ENCODE data around the gene ASB7.

ASB7 gene

DNA sequence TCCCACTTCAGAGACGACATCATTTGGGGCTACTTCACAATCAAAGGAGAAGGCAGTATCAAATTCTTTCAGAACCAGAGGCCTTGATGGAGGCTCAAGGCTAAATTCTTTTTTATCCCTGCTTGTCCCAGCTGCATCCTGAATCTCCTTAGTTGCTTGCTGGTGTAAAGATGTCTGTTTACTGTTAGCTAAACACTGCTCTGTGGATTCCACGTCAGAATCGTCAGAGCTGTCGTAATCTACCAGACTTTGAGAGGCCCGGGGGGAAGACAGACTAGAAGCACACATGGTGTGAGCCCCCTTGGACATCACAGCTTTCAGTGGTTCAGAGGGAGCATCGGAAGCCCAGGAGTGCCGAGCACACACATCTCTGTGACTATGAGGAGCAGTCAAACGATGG is 33.0 kb upstream of the ASB7 start:
- Histone ChIP-seq H3K36me3 (ENCODE audit: control insufficient read depth in 2 of 2, insufficient read depth in 1 of 2, low read length in 2 of 2) (peaks cover 12 to 48% of the 10 kb centered on the region in 2 experiments), H3K4me1 (ENCODE audit: control insufficient read depth, insufficient read depth, low read length) (no peaks in the 10 kb centered on the region), H3K27ac (ENCODE audit: extremely low read depth, low read depth, low read length) (no peak overlapping the region), H3K9me3 (ENCODE audit: control insufficient read depth, insufficient read depth, low read depth, low read length) (no peaks in the 10 kb centered on the region), H3K4me3 (ENCODE audit: low read depth, low read length) (no peak overlapping the region)
- no peak for TF ChIP-seq ZNF16 (tag by site-specific recombination; IDR thresholded peaks at IDR 0.05; ENCODE audit: low read depth)
- TF ChIP-seq ZBTB8A (tag by site-specific recombination; IDR thresholded peaks at IDR 0.05), result no peak
- TF ChIP-seq, protein P1, sequence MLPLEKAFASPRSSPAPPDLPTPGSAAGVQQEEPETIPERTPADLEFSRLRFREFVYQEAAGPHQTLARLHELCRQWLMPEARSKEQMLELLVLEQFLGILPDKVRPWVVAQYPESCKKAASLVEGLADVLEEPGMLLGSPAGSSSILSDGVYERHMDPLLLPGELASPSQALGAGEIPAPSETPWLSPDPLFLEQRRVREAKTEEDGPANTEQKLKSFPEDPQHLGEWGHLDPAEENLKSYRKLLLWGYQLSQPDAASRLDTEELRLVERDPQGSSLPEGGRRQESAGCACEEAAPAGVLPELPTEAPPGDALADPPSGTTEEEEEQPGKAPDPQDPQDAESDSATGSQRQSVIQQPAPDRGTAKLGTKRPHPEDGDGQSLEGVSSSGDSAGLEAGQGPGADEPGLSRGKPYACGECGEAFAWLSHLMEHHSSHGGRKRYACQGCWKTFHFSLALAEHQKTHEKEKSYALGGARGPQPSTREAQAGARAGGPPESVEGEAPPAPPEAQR (tag by site-specific recombination; IDR thresholded peaks at IDR 0.05), result no peak
- ChIA-PET POLR2A (no interaction called here), CTCF (interaction anchor here (0.6 to 0.7 kb wide), 2 partner anchors 65 to 219 kb away, joined by 3 to 6 read pairs; no protein-coding TSS in a partner anchor)

DNA sequence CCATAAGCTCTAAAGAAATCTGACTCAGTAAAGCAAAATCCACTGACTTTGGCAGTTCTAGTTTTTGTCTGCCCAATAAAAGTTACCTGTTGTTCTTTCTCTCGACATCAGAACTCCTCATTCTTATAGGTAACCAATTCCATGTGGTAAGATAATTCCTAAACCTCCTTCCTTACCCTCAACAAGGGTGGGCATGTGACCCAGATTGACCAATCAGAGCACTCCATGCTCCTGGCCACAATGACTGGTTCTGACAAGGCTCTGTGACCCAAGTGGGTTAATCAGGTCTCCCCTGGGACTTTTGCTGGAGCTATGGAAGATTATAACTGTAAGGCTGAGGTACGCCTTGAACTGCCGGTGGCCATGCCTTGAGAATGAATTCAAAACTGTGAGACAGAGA is 32.1 kb upstream of the ASB7 start:
- CTCF ChIA-PET, result interaction anchor here (0.6 to 0.7 kb wide), 3 partner anchors 64 to 276 kb away, joined by 3 to 6 read pairs (median 3); no protein-coding TSS in a partner anchor
- TF ChIP-seq ZNF548 (tag by site-specific recombination; IDR thresholded peaks at IDR 0.05) (no peak), ZNF132 (tag by site-specific recombination; IDR thresholded peaks at IDR 0.05; ENCODE audit: borderline replicate concordance) (no peak), ZNF776 (tag by site-specific recombination; IDR thresholded peaks at IDR 0.05; ENCODE audit: borderline replicate concordance) (no peak), ZNF629 (tag by site-specific recombination; IDR thresholded peaks at IDR 0.05) (no peak), MZF1 (tag by site-specific recombination; IDR thresholded peaks at IDR 0.05; ENCODE audit: borderline replicate concordance) (no peak), IKZF3 (tag by site-specific recombination; IDR thresholded peaks at IDR 0.05) (no peak), ZSCAN23 (tag by site-specific recombination; IDR thresholded peaks at IDR 0.05) (no peak), ZFHX2 (tag by site-specific recombination; conservative IDR thresholded peaks at IDR 0.05) (no peak), KLF10 (tag by site-specific recombination; IDR thresholded peaks at IDR 0.05) (no peak)
- TF ChIP-seq, protein P2, sequence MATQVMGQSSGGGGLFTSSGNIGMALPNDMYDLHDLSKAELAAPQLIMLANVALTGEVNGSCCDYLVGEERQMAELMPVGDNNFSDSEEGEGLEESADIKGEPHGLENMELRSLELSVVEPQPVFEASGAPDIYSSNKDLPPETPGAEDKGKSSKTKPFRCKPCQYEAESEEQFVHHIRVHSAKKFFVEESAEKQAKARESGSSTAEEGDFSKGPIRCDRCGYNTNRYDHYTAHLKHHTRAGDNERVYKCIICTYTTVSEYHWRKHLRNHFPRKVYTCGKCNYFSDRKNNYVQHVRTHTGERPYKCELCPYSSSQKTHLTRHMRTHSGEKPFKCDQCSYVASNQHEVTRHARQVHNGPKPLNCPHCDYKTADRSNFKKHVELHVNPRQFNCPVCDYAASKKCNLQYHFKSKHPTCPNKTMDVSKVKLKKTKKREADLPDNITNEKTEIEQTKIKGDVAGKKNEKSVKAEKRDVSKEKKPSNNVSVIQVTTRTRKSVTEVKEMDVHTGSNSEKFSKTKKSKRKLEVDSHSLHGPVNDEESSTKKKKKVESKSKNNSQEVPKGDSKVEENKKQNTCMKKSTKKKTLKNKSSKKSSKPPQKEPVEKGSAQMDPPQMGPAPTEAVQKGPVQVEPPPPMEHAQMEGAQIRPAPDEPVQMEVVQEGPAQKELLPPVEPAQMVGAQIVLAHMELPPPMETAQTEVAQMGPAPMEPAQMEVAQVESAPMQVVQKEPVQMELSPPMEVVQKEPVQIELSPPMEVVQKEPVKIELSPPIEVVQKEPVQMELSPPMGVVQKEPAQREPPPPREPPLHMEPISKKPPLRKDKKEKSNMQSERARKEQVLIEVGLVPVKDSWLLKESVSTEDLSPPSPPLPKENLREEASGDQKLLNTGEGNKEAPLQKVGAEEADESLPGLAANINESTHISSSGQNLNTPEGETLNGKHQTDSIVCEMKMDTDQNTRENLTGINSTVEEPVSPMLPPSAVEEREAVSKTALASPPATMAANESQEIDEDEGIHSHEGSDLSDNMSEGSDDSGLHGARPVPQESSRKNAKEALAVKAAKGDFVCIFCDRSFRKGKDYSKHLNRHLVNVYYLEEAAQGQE (tag by site-specific recombination; IDR thresholded peaks at IDR 0.05), result no peak
- TF ChIP-seq, protein P3, sequence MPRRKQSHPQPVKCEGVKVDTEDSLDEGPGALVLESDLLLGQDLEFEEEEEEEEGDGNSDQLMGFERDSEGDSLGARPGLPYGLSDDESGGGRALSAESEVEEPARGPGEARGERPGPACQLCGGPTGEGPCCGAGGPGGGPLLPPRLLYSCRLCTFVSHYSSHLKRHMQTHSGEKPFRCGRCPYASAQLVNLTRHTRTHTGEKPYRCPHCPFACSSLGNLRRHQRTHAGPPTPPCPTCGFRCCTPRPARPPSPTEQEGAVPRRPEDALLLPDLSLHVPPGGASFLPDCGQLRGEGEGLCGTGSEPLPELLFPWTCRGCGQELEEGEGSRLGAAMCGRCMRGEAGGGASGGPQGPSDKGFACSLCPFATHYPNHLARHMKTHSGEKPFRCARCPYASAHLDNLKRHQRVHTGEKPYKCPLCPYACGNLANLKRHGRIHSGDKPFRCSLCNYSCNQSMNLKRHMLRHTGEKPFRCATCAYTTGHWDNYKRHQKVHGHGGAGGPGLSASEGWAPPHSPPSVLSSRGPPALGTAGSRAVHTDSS (tag by site-specific recombination; IDR thresholded peaks at IDR 0.05), result no peak
- POLR2A ChIA-PET, result no interaction called here
- no peaks in the 10 kb centered on the region for H3K9me3 ChIP-seq (ENCODE audit: control insufficient read depth, insufficient read depth, low read depth, low read length)
- no peak overlapping the region for H3K27ac ChIP-seq (ENCODE audit: extremely low read depth, low read depth, low read length)
- peaks cover 15 to 52% of the 10 kb centered on the region in 2 experiments for H3K36me3 ChIP-seq (ENCODE audit: control insufficient read depth in 2 of 2, insufficient read depth in 1 of 2, low read length in 2 of 2)
- H3K4me1 ChIP-seq (ENCODE audit: control insufficient read depth, insufficient read depth, low read length), result no peaks in the 10 kb centered on the region
- H3K4me3 ChIP-seq (ENCODE audit: low read depth, low read length), result no peak overlapping the region

DNA sequence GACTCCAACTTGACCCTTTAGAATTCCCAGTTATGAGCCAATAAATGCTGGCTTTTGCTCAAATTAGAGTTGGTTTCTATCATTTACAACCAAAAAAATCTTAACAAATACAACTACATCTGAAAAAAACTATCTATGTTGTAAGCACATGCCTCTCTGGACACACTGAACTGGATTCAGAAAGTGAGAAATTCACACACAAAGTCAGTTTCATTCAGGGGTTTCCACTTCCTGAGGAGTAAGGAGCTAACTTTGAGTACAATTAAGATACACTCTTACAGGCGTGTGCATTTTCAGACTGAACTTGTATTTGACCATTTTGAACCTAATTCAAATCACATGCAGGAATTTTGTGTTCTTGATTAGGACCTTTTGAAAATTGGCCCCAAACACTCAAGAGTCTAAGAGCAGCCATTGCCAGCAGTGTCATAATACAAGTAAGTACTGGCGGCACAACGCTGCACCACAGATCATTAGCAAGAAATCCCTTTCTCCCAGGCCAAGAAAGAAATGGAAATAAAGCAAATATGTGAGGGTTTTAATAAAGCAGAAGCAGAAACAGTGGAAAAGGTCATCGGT is 31.6 kb upstream of the ASB7 start:
- POLR2A ChIA-PET, result no interaction called here
- Histone ChIP-seq H3K4me1 (ENCODE audit: control insufficient read depth, insufficient read depth, low read length) (no peaks in the 10 kb centered on the region), H3K27ac (ENCODE audit: extremely low read depth, low read depth, low read length) (no peak overlapping the region), H3K36me3 (ENCODE audit: control insufficient read depth in 2 of 2, insufficient read depth in 1 of 2, low read length in 2 of 2) (peaks cover 15 to 52% of the 10 kb centered on the region in 2 experiments), H3K9me3 (ENCODE audit: control insufficient read depth, insufficient read depth, low read depth, low read length) (no peaks in the 10 kb centered on the region), H3K4me3 (ENCODE audit: low read depth, low read length) (no peak overlapping the region)
- CTCF ChIA-PET, result interaction anchor here (0.6 to 1.5 kb wide), 3 partner anchors 46 to 276 kb away, joined by 3 to 5 read pairs (median 4); no protein-coding TSS in a partner anchor
- TF ChIP-seq, protein P4, sequence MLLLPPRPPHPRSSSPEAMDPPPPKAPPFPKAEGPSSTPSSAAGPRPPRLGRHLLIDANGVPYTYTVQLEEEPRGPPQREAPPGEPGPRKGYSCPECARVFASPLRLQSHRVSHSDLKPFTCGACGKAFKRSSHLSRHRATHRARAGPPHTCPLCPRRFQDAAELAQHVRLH (tag by site-specific recombination; IDR thresholded peaks at IDR 0.05), result no peak
- no peak for TF ChIP-seq ZNF654 (tag by site-specific recombination; IDR thresholded peaks at IDR 0.05; ENCODE audit: low read depth)
- no peak for TF ChIP-seq ZNF37A (tag by site-specific recombination; IDR thresholded peaks at IDR 0.05)
- TF ChIP-seq ZNF626 (tag by site-specific recombination; IDR thresholded peaks at IDR 0.05), result no peak

All from HEK293 (cell line).